GM19372 (cell line): ENCODE results near the gene FHOD3.
"Not testable (repeated sequence)": the region's sequence is repeated elsewhere in the genome, so short reads cannot be mapped to it uniquely, and the experiment has no call there.

Source experiments
- ATAC-seq: cut with Tn5 transposase; IDR thresholded peaks from one replicate; pipeline ENCODE4 v1.9.1; 2021; ENCODE audit warnings: mild to moderate bottlenecking, low read depth, moderate library complexity; ENCODE audit not compliant: unreplicated experiment

The FHOD3 gene

DNA sequence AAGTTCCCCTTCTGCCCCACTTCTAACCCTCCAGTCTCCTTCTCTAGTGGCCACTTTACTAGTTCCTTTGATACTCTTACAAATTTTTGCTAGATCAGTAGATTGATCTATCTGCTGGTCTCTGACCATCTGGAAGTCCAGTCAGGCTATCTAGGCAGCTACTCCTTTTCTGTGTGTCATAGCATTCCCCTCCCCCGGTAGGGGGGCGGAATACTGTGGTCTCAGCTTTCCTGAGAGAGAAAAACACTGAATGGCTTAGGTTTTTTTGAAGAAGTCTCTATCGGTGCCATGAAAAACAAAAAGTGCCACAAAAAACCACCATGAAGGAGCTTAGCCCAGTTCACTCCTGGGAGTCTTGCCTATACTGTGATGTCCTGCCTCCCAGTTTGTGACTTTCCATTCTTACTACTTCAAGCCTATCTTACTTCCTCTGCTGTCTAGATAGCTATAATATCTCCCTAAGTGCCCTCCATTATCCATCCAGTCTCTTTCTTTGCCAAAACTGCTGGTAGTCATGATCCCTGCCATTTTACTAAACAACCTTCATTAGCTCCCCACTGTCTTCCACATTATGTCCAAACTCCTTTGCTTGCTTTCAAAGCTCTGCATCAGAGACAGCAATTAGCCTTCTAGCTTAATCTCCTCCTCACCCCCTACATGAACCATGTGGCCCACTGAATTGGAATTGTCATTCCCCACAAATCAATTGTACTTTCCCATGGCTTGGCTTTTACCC lies 501.4 kb downstream of the FHOD3 start:
- ATAC-seq, result no peak

DNA sequence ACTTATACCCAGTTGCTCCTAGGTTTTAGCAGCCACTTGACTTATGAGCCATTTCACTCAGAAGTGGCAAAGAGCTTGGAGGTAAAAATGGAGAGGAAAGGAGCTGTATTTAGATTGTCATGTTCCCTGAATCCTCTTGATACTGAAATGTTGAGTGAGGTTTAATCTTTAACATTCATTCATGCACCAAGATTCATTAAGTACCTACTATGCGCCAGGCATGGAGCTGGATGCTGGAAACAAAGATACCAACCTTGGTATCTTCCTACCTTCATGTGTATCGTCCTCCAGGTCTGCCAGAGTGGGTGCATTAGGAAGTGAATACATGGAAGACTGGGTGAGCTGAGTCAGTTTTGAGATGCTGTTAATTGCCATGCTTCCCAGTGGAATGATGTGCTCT lies 507.6 kb downstream of the FHOD3 start:
- no peak for ATAC-seq

DNA sequence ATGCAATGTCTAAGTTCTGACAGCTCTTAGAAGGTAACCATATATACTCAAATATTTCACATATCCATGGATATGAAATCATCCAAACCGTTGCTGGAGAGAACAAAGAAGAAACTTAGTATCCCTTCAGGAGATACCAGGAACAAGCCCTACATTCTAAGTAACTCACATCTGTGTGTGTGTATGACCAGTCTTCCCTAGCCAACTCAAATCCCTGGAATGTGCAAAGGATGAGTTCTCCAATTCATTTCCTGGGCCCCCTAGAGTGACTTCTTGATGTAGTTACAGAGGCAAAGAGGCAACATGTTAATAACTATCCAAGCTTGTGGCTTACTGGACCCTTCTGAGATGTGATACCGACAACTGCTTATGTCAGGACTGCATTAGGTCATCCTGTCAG lies 511.2 kb downstream of the FHOD3 start:
- ATAC-seq, result no peak

DNA sequence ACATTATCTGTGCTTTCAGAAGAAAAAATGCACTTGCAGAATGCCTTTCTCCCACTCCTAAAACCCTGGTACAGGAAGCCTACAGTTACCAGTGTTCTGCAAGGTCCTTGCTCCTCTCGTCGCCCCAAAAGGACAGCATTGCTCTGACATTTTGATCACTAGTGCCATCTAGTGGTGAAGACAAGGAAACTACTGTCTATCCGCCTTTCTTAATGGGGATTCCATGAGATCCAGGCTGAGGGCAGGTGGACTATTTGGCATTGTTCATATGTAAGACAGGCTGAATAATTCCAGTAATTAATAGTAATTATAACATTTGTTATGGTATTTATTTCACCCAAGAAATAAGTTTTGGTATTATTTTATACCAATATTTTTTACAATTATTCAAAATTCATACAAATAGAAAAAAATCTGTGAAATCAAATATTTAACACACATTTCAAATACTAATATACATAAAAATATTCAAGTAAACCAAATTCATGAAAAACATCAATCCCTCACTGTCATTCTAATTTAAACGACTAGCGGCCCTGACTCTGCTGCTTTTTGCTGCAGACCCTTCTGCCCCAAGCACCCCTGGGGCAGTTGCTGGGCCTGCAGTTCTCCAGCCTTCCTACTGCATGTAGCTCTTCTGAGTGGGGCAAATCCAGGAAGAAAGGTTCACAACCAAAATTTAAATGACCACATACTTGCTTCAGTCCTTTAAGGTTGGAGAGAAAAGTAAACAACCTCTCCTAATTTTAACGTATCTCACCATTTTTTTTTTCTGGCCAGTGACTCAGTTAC lies 512.3 kb downstream of the FHOD3 start:
- peak; percentile 97 for ATAC-seq

DNA sequence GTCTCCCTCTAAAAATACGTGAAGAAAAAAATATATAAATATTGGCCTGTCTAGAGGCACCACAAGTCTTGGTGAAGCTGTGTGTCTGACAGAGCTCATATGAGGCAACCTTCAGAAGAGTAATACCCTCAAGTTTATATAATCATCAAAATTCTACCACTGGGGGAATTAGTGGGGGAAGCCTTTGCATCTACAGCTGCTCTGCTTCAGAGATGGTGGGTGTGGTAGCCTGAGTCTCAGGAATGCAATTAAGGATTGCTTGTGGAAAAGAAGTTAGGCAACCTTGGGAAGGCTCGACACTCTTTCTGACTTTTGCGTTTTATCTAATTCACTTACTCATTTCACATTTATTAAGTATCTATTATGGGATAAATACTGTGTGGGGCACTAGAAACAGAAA lies 513.9 kb downstream of the FHOD3 start:
- ATAC-seq, result no peak

DNA sequence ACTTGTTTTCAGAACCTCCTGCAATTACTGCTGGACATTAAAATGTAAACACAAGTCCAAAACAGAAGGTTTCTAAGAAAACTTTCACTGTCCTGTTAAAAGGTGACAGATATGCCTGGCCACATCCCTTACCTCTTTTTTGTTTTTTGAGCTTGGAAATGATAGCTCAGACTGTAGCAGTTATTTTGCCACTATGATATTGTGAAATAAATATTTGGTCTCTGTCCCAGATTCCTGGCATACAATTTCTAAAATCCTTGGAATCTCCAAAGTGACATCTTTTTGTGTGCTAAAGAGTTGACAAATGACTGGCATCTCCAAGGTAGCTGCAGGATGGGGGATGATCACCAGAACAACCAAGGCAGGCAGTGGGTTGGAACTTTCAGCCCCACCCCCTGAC lies 514.4 kb downstream of the FHOD3 start:
- ATAC-seq, result no peak

DNA sequence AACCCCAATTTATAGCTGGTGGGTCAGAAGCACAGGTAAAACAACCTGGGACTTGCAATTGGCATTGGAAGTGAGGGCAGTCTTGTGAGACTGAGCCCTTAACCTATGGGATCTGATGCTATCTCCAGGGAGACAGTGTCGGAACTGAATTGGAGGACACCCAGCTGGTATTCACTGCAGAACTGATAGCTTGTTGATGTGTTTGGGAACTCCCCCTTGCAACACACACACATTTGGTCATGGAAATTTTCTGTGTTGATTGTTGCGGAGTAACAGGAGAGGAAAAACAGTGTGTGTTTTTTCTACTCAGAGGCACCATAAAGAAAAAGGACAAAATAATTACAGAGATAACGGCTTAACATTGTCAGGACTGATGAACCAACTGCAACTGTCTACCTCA lies 515.2 kb downstream of the FHOD3 start:
- ATAC-seq, result no peak

DNA sequence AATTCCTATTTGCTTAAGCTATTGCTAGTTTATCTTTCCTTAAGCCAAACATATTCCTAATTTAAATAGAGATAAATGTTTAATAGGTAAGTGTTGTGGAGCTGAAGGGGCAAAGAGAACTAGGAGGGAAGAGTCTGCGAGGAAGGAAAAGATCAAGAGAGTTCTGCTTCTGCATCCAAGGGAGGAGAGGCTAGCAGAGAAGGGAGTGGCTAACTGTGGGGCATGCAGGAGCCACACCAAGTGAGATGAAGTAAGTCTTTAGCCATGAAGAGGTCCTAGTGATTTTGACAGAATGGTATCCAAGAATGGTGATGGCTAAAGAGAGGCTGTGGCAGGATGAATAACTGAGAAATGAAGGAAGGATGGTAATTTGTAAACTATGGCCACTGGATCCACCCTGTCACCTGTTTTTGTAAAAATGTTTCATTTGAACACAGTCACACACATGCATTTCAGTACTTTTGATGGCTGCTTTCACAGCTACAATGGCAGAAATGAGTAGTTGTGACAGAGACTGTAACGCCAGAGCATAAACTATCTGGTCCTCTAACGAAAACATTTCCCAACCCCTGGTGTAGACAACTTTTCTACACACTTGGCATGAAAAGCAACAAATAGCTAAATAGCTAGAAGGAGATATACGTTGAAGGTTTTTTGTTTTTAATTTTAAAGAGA lies 515.7 kb downstream of the FHOD3 start:
- no peak for ATAC-seq

DNA sequence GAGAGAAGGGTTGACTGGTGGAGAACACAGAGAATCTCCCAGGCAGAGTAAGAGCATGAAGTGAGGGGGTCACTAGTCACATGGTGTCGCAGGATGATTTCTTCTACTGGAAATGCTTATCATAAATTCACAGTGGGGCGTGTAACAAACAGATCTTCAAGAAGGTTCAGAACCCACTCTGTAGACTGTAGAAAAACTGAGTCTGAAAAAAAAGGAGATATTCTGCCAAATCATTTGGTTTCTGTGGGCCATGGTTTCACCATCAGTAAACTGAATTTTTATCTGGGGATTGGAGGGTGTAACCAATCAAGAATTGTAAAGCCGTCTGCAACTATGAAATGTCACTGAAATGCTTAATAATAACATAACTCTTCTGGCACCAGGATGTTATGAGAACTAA lies 516.3 kb downstream of the FHOD3 start:
- no peak for ATAC-seq

DNA sequence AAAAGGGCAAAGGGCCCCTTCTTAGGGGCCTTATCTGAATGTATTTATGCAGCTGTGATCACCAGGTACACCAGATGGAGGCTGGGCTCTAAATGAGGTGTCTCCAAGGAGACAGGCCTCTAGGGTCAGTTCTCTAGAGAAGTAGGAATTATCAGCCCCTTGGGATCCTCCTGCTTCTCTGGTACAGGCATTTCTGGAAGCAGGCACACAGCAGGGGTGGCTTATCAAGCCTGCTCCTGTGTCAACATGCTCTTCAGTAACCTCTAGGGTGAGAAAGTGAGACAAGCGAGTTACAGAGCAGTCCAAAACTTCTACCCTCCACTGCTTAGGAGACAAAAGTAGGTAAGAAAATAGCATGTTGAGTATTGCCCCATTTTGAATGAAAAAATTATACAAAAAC lies 517.5 kb downstream of the FHOD3 start:
- ATAC-seq, result no peak

DNA sequence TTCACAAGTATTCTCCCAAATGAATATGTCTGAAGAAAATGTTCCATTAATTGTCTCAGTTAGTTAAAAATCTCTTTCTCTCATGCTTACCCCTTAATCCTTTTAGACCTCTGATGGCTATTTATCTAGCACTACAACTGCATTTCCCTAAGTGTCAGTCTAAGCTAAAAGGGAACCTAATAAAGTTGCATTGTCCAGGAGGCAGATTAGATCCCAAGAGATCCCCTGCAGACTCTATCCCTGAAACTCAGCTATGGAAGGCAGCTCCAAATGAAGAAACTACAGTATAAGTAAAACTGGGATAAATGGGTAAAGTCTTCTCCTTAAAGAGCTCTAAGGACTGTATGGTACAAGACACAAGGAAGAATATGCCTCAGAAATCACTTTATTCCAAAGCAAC lies 518.6 kb downstream of the FHOD3 start:
- not testable (repeated sequence) for ATAC-seq

DNA sequence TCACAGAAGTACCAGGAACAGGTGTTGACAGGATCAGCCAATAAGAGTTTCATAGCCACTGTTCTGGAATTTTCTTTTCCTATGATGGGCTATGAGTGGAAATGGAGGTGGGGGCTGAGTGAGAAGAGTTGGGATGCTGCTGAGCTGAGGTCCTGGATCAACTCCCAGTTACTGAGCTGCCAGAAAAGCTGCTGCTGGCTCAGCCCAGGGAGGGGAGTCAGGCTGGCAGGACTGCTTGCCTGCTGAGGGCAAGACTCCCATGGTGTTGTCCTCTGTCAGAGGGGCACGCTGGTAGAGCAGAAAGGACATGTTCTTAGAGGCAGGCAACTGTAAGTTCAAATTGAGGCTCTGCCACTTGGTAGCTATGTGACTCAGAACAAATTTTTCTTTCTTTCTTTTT lies 519.5 kb downstream of the FHOD3 start:
- ATAC-seq, result no peak

DNA sequence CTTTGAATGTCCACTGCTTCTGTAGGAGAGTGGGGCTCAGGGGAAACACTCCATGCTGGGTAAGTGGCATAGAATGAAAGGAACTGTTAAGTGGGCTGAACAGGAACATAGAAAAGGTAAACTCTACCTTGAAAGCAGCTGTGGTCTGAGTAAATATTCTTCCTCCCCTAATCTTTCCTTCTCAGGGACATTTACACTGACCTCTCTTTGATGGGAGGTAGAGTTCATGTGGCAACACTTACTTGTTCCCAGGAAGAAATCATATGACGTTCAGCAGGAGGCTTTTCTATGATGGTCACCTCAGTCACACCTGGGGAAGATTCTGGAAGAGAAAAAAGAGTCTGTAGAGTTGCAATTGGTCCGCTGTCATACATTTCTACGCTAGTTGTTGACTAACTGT lies 521.1 kb downstream of the FHOD3 start:
- no peak for ATAC-seq

DNA sequence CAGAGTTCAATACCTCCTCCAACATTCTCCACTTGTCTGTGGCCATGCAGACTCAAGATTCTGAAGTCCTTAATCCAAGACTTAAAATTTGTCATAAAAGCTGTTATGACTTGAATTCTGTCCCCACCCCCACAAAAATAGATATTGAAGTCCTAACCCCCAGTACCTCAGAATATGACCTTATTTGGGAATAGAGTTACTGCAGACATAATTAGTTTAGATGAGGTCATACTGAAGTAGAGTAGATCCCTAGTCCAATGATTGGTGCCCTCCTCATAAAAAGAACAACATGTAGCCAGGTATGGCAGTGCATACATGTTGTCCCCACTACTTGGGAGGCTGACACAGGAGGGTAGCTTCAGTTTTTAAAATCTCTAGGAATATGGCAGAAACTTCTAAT lies 522.1 kb downstream of the FHOD3 start:
- ATAC-seq, result no peak

DNA sequence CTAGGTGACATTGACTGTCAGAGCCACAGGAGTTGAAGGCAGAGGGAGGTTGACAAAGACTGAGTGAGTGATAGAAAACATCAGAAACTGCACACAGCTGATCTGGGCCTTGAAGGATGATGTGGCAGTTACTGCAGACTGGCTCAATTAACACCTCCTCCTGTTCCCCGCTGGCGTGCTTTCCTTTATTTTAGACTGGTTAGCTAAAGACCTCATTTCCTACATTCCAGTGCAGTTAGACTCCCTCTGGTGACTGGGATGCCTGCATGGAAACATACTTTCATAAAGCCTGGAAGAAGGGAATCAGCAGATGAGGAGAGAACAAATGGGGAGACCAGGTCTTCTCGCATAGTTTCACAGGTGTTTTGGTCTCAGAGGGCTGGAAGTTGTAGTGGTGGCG lies 524.2 kb downstream of the FHOD3 start:
- ATAC-seq, result no peak

DNA sequence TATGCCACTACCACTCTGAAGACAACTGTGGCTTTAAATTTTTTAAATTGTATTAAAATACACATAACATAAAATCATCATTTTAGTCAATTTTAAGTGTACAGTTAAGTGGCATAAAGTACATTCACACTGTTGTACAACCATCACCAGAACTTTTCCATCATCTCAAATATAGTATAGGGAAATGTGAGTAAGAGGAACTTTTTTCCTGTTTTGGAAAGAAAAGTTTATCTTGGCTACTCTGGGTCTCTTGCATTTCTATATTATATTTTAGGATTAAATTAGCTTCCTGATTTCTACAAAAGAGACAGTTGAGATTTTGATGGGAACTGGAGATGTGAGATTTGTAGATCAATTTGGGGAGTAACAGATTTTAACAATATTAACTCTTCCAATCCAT lies 528.0 kb downstream of the FHOD3 start:
- no peak for ATAC-seq

DNA sequence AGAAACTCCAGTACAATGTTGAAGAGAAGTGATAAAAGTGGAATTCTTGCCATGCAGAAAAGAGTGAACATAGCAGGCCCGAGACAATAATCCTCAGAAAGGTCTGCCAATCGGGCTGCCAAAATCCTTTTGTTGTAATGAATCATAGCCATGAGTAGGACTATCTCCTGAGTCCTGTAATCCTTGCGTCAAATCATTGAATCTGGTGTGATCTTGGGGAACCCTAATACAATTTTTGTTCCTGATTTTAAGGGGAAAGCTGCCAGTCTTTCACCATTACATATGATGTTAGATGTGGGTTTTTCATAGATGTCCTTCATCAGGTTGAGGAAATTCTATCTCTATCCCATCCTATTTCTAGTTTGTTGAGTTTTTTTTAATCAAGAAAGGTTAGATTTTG lies 529.0 kb downstream of the FHOD3 start:
- no peak for ATAC-seq

DNA sequence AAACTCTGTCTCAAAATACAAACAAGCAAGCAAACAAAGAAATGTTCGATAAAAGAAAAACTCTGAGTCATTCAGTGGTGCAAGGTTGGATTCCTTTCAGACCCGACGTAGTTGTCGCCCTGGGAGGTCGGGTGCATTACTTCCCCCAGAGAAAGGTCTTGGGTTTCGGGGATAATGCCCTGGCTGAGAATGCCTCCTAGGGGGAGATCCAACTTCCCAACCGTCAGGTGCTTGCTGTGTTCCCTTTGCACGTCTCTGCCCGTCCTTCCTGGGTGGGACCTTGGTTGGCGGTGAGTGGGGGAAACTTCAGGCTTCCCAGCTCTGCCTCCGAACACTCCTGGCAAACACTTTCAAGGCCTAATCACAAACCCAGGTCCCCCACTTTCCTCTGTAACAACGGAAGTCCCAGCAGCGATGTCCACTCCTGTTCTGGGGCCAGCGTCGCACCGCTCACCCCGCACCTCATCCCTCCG lies 530.7 kb downstream of the FHOD3 start:
- peak; percentile 17 for ATAC-seq

DNA sequence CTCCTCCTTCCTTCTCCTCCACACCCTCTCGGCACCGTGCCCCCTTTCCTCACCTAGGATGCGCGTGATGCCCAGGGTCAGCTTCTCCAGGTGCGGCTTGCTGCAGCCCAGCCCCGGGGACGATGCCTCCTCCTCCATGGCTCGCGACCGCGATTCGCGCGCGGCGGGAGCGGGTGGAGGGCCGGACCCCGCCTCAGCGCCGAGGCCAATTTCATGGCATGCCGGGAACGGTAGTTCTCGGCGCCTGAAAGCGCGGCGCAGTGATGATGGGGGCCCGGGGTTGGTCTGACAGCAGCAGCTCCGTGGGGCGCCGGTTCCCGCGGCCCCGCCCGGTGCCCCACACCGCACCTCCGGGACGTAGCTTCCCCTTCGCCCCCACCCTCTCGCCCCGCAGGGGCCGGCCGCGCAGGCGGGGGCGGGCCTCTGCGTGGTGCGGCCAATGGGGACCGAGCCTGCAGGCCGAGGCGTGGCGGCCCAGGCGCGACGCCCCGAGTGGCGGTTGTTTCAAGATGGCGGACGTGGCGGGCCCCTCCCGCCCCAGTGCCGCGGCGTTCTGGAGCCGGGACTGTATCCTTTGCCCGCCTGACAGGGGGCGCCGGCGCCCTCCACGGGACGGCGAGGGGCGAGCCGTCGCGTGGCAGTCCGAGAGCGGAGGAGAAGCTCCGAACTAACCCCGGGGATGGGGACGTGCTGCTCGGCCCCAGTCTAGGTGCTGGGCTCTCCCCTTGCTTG lies 531.3 kb downstream of the FHOD3 start, which contains the start of the genes KIAA1328 and TPGS2:
TSS of gene KIAA1328 (plus strand) at position 498 of the 732 bp plus-strand sequence. CDS start at position 510, 12 bp downstream.
TSS of gene TPGS2 (minus strand) at position 373 of the 732 bp plus-strand sequence. CDS start at position 138, 235 bp downstream.
- peak; percentile 88 for ATAC-seq
